Fibroblast of skin of left quadriceps (primary cell): ENCODE data around the gene DAP.
"Not testable (repeated sequence)": the region's sequence is repeated elsewhere in the genome, so short reads cannot be mapped to it uniquely, and the experiment has no call there.

Source experiments
- DNase-seq, 2 experiments: peaks; one replicate each; pipeline ENCODE4 v3.0.0-alpha.2; 2013; ENCODE audit warnings: low read depth in 2 of 2

Gene DAP

GRCh38 chr5:10672146-10673016, 88.7 kb downstream of the DAP start:
- DNase-seq = no peak

- no peak for DNase-seq
Observed at GRCh38 chr5:10671041-10672008, 89.7 kb downstream of the DAP start.

GRCh38 chr5:10669983-10670382, 91.1 kb downstream of the DAP start:
- DNase-seq = no peak

- DNase-seq = no peak
Observed at GRCh38 chr5:10668697-10669096, 92.3 kb downstream of the DAP start.

- no peak for DNase-seq
Observed at GRCh38 chr5:10667431-10668057, 93.5 kb downstream of the DAP start.

- DNase-seq = no peak
Observed at GRCh38 chr5:10666531-10667299, 94.3 kb downstream of the DAP start.

- DNase-seq = no peak
Observed at GRCh38 chr5:10665799-10666198, 95.2 kb downstream of the DAP start.

GRCh38 chr5:10664180-10664769, 96.8 kb downstream of the DAP start:
- DNase-seq = not testable (repeated sequence)

GRCh38 chr5:10663489-10664179, 97.4 kb downstream of the DAP start:
- no peak for DNase-seq

- DNase-seq = no peak
Observed at GRCh38 chr5:10662661-10663488, 98.2 kb downstream of the DAP start.

GRCh38 chr5:10662083-10662482, 99.0 kb downstream of the DAP start:
- DNase-seq = no peak

- DNase-seq = no peak
Observed at GRCh38 chr5:10661401-10661800, 99.6 kb downstream of the DAP start.

GRCh38 chr5:10660720-10661387, 100.2 kb downstream of the DAP start:
- DNase-seq = no peak

GRCh38 chr5:10660135-10660534, 100.9 kb downstream of the DAP start:
- DNase-seq = no peak

GRCh38 chr5:10658265-10658664, 102.8 kb downstream of the DAP start:
- no peak for DNase-seq

GRCh38 chr5:10655972-10656830, 104.8 kb downstream of the DAP start:
- no peak for DNase-seq

GRCh38 chr5:10655161-10655971, 105.7 kb downstream of the DAP start:
- DNase-seq = no peak
